Left kidney (tissue), 2 donors: ENCODE results near the gene TOX3. TPM values are rescaled to one million over a fixed set of nuclear protein-coding genes. Genes with fewer than 3 reads are reported as not detected.

Experiments
- DNase-seq: peaks from one replicate; pipeline ENCODE4 v3.0.0-alpha.2; 2013
- polyA plus RNA-seq: library from polyadenylated mRNA; unstranded; fragments of 120-200 nt; gene quantifications from one replicate; pipeline ENCODE4 v1.2.1, GENCODE V29; 2013; ENCODE audit not compliant: insufficient read length

TOX3 gene
- polyA plus RNA-seq, 1 donor: 32.5 TPM

- no peak for DNase-seq
Measured at GRCh38 chr16:52492789-52493357, 54.1 kb downstream of the TOX3 start.

GRCh38 chr16:52491216-52491615 is 55.7 kb downstream of the TOX3 start:
- no peak for DNase-seq

- DNase-seq: no peak
Measured at GRCh38 chr16:52489894-52490293, 57.0 kb downstream of the TOX3 start.

GRCh38 chr16:52488837-52489289 is 58.1 kb downstream of the TOX3 start:
- DNase-seq: no peak

- DNase-seq: no peak
Measured at GRCh38 chr16:52487849-52488457, 59.0 kb downstream of the TOX3 start.

- DNase-seq: no peak
Measured at GRCh38 chr16:52480237-52480636, 66.7 kb downstream of the TOX3 start.

- no peak for DNase-seq
Measured at GRCh38 chr16:52476111-52476510, 70.8 kb downstream of the TOX3 start.

GRCh38 chr16:52474679-52475078 is 72.3 kb downstream of the TOX3 start:
- DNase-seq: no peak

- no peak for DNase-seq
Measured at GRCh38 chr16:52473096-52473495, 73.8 kb downstream of the TOX3 start.

GRCh38 chr16:52471650-52472370 is 75.1 kb downstream of the TOX3 start:
- no peak for DNase-seq

- DNase-seq: no peak
Measured at GRCh38 chr16:52470585-52470984, 76.4 kb downstream of the TOX3 start.

- DNase-seq: no peak
Measured at GRCh38 chr16:52469775-52470174, 77.2 kb downstream of the TOX3 start.

- DNase-seq: no peak
Measured at GRCh38 chr16:52469091-52469490, 77.9 kb downstream of the TOX3 start.

- no peak for DNase-seq
Measured at GRCh38 chr16:52467753-52468152, 79.2 kb downstream of the TOX3 start.

- DNase-seq: no peak
Measured at GRCh38 chr16:52466994-52467393, 79.9 kb downstream of the TOX3 start.

- no peak for DNase-seq
Measured at GRCh38 chr16:52465711-52466267, 81.2 kb downstream of the TOX3 start.

GRCh38 chr16:52463904-52464303 is 83.0 kb downstream of the TOX3 start:
- DNase-seq: no peak

- no peak for DNase-seq
Measured at GRCh38 chr16:52462816-52463215, 84.1 kb downstream of the TOX3 start.

GRCh38 chr16:52460639-52461178 is 86.2 kb downstream of the TOX3 start:
- no peak for DNase-seq

GRCh38 chr16:52456368-52456767 is 90.6 kb downstream of the TOX3 start:
- DNase-seq: no peak

GRCh38 chr16:52455549-52456277 is 91.2 kb downstream of the TOX3 start:
- DNase-seq: no peak

- no peak for DNase-seq
Measured at GRCh38 chr16:52453644-52454043, 93.3 kb downstream of the TOX3 start.
